DND-41 (cell line): ENCODE measurements around the gene PLA1A.

Source experiments
- ATAC-seq: fragments of 200-7000 bp; cut with Tn5 transposase; 3 replicates; pipeline ENCODE4 v1.9.1; 2021; ENCODE audit warnings: low read depth; ENCODE audit not compliant: insufficient read depth
- DNase-seq: peaks from one replicate; pipeline ENCODE4 v3.0.0-alpha.2; 2020
- H2AFZ ChIP-seq: 2 replicates; pipeline ENCODE4 v1.6.0; 2012; ENCODE audit warnings: low read depth, low read length
- H3K27ac ChIP-seq: 2 replicates; pipeline ENCODE4 v1.5.1; 2012; ENCODE audit warnings: low read length, inconsistent platforms
- H3K27me3 ChIP-seq: fragments of 200-600 bp; sonication (generic); 2 replicates; pipeline ENCODE4 v1.6.0; 2012; ENCODE audit warnings: low read length, mild to moderate bottlenecking, inconsistent platforms; ENCODE audit not compliant: insufficient read depth, poor library complexity
- H3K36me3 ChIP-seq: 2 replicates; pipeline ENCODE4 v1.5.1; 2012; ENCODE audit warnings: low read length, inconsistent platforms; ENCODE audit not compliant: insufficient read depth
- H3K4me1 ChIP-seq: 2 replicates; pipeline ENCODE4 v1.5.1; 2012; ENCODE audit warnings: mild to moderate bottlenecking, low read length; ENCODE audit not compliant: insufficient read depth
- H3K4me2 ChIP-seq: 2 replicates; pipeline ENCODE4 v1.6.0; 2012; ENCODE audit warnings: mild to moderate bottlenecking, moderate library complexity, low read length, inconsistent platforms; ENCODE audit not compliant: insufficient read depth
- H3K4me3 ChIP-seq, 2 experiments: fragments of 200-600 bp in 1 of 2; shearing (Covaris generic) in 1 of 2; 2 replicates each; pipeline ENCODE4 v1.5.1; 2012 to 2016; ENCODE audit warnings: inconsistent platforms in 2 of 2, low read length in 2 of 2, mild to moderate bottlenecking in 2 of 2, low read depth in 1 of 2, moderate library complexity in 1 of 2
- H3K79me2 ChIP-seq: 2 replicates; pipeline ENCODE4 v1.6.0; 2012; ENCODE audit warnings: low read length, inconsistent platforms; ENCODE audit not compliant: insufficient read depth
- H3K9ac ChIP-seq: 2 replicates; pipeline ENCODE4 v1.6.0; 2012; ENCODE audit warnings: low read depth, mild to moderate bottlenecking, inconsistent platforms, low read length, moderate library complexity
- H3K9me3 ChIP-seq: 2 replicates; pipeline ENCODE4 v1.5.1; 2012; ENCODE audit warnings: low read length, moderate library complexity, mild to moderate bottlenecking, inconsistent platforms; ENCODE audit not compliant: insufficient read depth, severe bottlenecking
- H4K20me1 ChIP-seq: 2 replicates; pipeline ENCODE4 v1.6.0; 2012; ENCODE audit warnings: low read length; ENCODE audit not compliant: insufficient read depth
- EZH2 ChIP-seq: IDR thresholded peaks from 3 replicates; pipeline ENCODE4 v1.6.1; 2012; ENCODE audit warnings: borderline replicate concordance, low read depth, mild to moderate bottlenecking, moderate library complexity, low read length, inconsistent platforms; ENCODE audit not compliant: severe bottlenecking
- TF ChIP-seq, protein P1 (sequence below): IDR thresholded peaks from 2 replicates; pipeline ENCODE4 v1.5.1; 2012; ENCODE audit warnings: borderline replicate concordance, low read length, moderate library complexity, mild to moderate bottlenecking; ENCODE audit not compliant: poor library complexity, severe bottlenecking; ENCODE audit errors: extremely low read depth

The PLA1A gene

DNA sequence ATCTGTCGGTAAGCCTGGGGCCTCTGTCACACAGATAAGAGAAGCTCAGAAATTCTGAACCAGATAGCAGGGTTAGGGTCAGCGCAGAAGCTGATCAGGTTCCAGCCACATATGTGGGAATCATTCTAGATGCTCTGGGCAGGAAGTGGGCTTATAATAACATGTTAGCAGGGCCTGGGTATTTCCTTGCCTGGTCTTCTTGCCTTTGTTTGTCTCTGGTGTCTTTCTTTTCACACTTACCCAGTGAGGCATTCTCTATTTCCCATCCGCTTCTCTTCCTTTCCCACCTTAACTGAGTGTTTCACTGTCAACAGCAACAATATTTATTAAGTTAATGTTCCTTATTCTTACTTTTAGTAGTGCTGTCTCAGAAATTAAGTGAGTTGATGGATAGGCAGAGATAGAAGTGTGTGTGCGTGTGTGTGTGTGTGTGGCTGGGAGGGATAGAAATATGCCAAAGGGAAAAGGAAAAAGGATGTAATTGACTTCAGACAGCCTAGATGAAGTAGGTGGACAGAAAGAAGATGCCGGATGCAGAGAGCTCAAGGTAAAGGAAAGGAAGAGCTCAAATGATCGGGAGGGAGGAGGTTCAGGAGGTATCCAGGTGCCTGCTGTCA, 2.0 kb downstream of the PLA1A start:
- no peaks in the 10 kb centered on the region for H3K9me3 ChIP-seq
- H3K4me3 ChIP-seq = no peak overlapping the region
- ATAC-seq = no peak
- H2AFZ ChIP-seq = no peak overlapping the region
- H3K4me2 ChIP-seq = no peak overlapping the region
- H3K27me3 ChIP-seq = no peaks in the 10 kb centered on the region
- no peak for DNase-seq
- no peaks in the 10 kb centered on the region for H3K4me1 ChIP-seq
- no peak for TF ChIP-seq EZH2
- TF ChIP-seq, protein P1, sequence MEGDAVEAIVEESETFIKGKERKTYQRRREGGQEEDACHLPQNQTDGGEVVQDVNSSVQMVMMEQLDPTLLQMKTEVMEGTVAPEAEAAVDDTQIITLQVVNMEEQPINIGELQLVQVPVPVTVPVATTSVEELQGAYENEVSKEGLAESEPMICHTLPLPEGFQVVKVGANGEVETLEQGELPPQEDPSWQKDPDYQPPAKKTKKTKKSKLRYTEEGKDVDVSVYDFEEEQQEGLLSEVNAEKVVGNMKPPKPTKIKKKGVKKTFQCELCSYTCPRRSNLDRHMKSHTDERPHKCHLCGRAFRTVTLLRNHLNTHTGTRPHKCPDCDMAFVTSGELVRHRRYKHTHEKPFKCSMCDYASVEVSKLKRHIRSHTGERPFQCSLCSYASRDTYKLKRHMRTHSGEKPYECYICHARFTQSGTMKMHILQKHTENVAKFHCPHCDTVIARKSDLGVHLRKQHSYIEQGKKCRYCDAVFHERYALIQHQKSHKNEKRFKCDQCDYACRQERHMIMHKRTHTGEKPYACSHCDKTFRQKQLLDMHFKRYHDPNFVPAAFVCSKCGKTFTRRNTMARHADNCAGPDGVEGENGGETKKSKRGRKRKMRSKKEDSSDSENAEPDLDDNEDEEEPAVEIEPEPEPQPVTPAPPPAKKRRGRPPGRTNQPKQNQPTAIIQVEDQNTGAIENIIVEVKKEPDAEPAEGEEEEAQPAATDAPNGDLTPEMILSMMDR = no peak
- no peak overlapping the region for H3K27ac ChIP-seq
- no peaks in the 10 kb centered on the region for H4K20me1 ChIP-seq
- no peaks in the 10 kb centered on the region for H3K36me3 ChIP-seq
- H3K79me2 ChIP-seq = no peaks in the 10 kb centered on the region
- no peak overlapping the region for H3K9ac ChIP-seq

DNA sequence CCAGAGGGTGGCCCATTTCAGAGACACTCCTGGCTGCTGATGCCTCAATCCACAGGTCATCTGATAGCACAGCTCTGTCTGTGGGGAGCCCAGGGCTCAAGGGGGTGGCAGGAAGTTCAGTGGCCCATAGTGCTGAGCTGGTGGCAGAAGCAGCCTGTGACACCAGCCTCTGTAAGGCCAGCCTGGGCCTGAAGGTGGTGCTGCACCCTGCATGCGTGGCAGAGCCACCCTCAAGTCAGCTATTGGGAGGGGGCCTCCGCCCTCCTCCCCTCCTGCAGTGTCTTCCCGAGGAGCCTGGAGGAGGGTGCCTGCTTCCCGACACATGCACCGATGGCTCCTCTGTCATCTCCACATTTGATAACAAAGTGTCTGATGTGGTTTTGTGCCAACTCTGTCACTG, 3.0 kb downstream of the PLA1A start:
- DNase-seq (peak; percentile 9), ATAC-seq (peak; percentile 72)
- Histone ChIP-seq H3K27me3 (no peaks in the 10 kb centered on the region), H4K20me1 (no peaks in the 10 kb centered on the region), H3K4me2 (no peak overlapping the region), H3K9me3 (no peaks in the 10 kb centered on the region), H3K4me1 (no peaks in the 10 kb centered on the region), H3K4me3 (no peak overlapping the region), H2AFZ (no peak overlapping the region), H3K79me2 (no peaks in the 10 kb centered on the region), H3K27ac (no peak overlapping the region), H3K36me3 (no peaks in the 10 kb centered on the region), H3K9ac (no peak overlapping the region)
- TF ChIP-seq, protein P1 = peak; percentile 45
- no peak for TF ChIP-seq EZH2

DNA sequence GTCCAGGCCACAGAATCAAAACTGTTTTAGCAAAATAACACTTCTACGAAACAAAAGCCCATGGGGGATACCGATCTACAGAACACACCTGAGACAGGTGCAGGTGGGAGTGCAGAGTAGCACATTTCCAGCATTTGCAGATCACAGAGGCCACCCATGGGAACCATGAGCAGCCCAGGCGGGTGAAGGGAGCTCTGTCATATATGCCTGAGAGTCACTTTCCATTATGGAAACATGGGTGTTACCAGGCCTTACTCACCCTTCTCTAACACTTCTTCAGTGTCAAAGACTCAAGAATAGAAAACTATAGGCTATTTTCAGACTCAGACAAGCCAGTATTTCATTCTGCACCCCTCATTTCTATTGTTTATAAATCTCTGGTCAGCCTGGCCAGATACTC, 3.5 kb downstream of the PLA1A start:
- H2AFZ ChIP-seq = no peak overlapping the region
- H3K9me3 ChIP-seq = no peaks in the 10 kb centered on the region
- H3K36me3 ChIP-seq = no peaks in the 10 kb centered on the region
- no peak overlapping the region for H3K9ac ChIP-seq
- H4K20me1 ChIP-seq = no peaks in the 10 kb centered on the region
- TF ChIP-seq EZH2 = no peak
- TF ChIP-seq, protein P1 = no peak
- H3K79me2 ChIP-seq = no peaks in the 10 kb centered on the region
- no peaks in the 10 kb centered on the region for H3K27me3 ChIP-seq
- DNase-seq (no peak), ATAC-seq (no peak)
- H3K27ac ChIP-seq = no peak overlapping the region
- H3K4me3 ChIP-seq = no peak overlapping the region
- no peak overlapping the region for H3K4me2 ChIP-seq
- no peaks in the 10 kb centered on the region for H3K4me1 ChIP-seq

DNA sequence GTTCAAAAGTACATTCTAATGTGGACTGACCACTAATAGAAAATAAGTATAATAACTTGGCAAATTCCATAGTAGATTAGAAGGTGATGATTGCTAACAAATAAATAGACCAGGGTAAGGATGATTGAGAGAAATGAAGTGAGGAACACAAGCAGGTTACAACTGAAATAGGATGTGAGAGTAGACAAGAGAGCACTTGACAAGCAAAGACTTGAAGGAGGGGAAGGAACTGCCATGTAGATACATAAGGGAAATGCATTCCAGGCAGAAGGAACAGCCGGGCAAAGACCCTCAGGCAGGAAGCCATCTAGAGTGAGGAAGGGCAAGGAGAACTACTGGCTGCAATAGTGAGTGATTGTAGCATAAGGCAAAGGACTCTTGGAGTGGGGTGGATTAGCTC, 5.0 kb downstream of the PLA1A start:
- Histone ChIP-seq H3K27ac (no peak overlapping the region), H3K27me3 (no peaks in the 10 kb centered on the region), H3K36me3 (no peaks in the 10 kb centered on the region), H4K20me1 (no peaks in the 10 kb centered on the region), H3K9me3 (no peaks in the 10 kb centered on the region), H3K4me1 (no peaks in the 10 kb centered on the region), H3K4me3 (no peak overlapping the region), H2AFZ (no peak overlapping the region), H3K4me2 (no peak overlapping the region), H3K9ac (no peak overlapping the region), H3K79me2 (no peaks in the 10 kb centered on the region)
- DNase-seq (no peak), ATAC-seq (no peak)
- TF ChIP-seq, protein P1 = no peak
- TF ChIP-seq EZH2 = no peak
